Suprapubic skin (tissue), 4 donors: ENCODE data around the gene AP4S1.

ENCODE experiments used
- CTCF ChIP-seq, 2 donors: fragments of 200-600 bp in 1 of 2; fragments of 450-650 bp in 1 of 2; sonication (generic) in 1 of 2; IDR thresholded peaks; one replicate each; pipeline ENCODE4 v1.5.1; 2016 to 2019; ENCODE audit warnings: antibody characterized with exemption in 2 of 2, mild to moderate bottlenecking in 1 of 2, moderate library complexity in 1 of 2
- EP300 ChIP-seq: sonication (generic); formaldehyde crosslinking; IDR thresholded peaks from one replicate; pipeline ENCODE4 v1.6.1; 2017; ENCODE audit warnings: antibody characterized with exemption
- POLR2AphosphoS5 ChIP-seq, 3 donors: sonication (generic); formaldehyde crosslinking; IDR thresholded peaks; one replicate each; pipeline ENCODE4 v1.6.1; 2017; ENCODE audit warnings: antibody characterized with exemption in 3 of 3

GRCh38 chr14:31020834-31021575 lies 4.4 kb upstream of the AP4S1 start:
- TF ChIP-seq CTCF (IDR thresholded peaks at IDR 0.05) (no peak), EP300 (no peak), POLR2AphosphoS5 (IDR thresholded peaks at IDR 0.05) (no peak)
